Esophagus (tissue), 2 donors: ENCODE measurements around the gene IL36G. TPM values are rescaled to one million over a fixed set of nuclear protein-coding genes. Genes with fewer than 3 reads are reported as not detected.

Source experiments
- H3K27ac ChIP-seq, 2 donors: one replicate each; pipeline ENCODE4 v1.5.1; 2013; ENCODE audit warnings: low read depth in 2 of 2, mild to moderate bottlenecking in 2 of 2, inconsistent platforms in 1 of 2, low read length in 1 of 2, moderate library complexity in 1 of 2
- H3K27me3 ChIP-seq, 2 donors: one replicate each; pipeline ENCODE4 v1.6.1; 2013; ENCODE audit warnings: low read length in 2 of 2, control low read depth in 1 of 2, mild to moderate bottlenecking in 1 of 2; ENCODE audit not compliant: insufficient read depth in 2 of 2, control insufficient read depth in 1 of 2
- H3K36me3 ChIP-seq, 2 donors: one replicate each; pipeline ENCODE4 v1.6.1; 2013; ENCODE audit warnings: low read length in 1 of 2; ENCODE audit not compliant: control insufficient read depth in 2 of 2, insufficient read depth in 2 of 2
- H3K4me1 ChIP-seq, 2 donors: one replicate each; pipeline ENCODE4 v1.6.1; 2013; ENCODE audit warnings: low read length in 1 of 2; ENCODE audit not compliant: control insufficient read depth in 2 of 2, insufficient read depth in 2 of 2
- H3K4me3 ChIP-seq, 2 donors: one replicate each; pipeline ENCODE4 v1.5.1; 2013; ENCODE audit warnings: low read length in 2 of 2, mild to moderate bottlenecking in 2 of 2, low read depth in 1 of 2, moderate library complexity in 1 of 2
- H3K9me3 ChIP-seq, 2 donors: one replicate each; pipeline ENCODE4 v1.6.1; 2013; ENCODE audit warnings: mild to moderate bottlenecking in 2 of 2, low read depth in 1 of 2, low read length in 1 of 2, moderate library complexity in 1 of 2; ENCODE audit not compliant: control insufficient read depth in 2 of 2, insufficient read depth in 1 of 2
- WGBS, 2 donors: extraction: QIAGEN DNeasy Blood & Tissue Kit; methylation state at CpG; one replicate each; pipeline ENCODE4 v1.1.7; 2013; 5-methylcytosine and 5-hydroxymethylcytosine counted together
- polyA plus RNA-seq, 2 donors: library from polyadenylated mRNA; stranded (reverse); fragments of 200-250 nt; gene quantifications; one replicate each; pipeline ENCODE4 v1.2.3, GENCODE V29; 2013
- donor health status: healthy with polysubstance abuse.
- donor health status: Bipolar disorder and iron deficiency.

IL36G gene
- polyA plus RNA-seq, 2 donors: 6.2 to 54.5 TPM

- Histone ChIP-seq H3K27me3 (no peaks in the 10 kb centered on the region), H3K9me3 (no peaks in the 10 kb centered on the region), H3K36me3 (no peaks in the 10 kb centered on the region), H3K4me1 (no peaks in the 10 kb centered on the region), H3K4me3 (no peak overlapping the region), H3K27ac (no peak overlapping the region)
- WGBS, 2 donors: 93 to 99% methylated on average over 1 of the region's 1 CpG
Measured at GRCh38 chr2:113011108-113011507, 33.3 kb downstream of the IL36G start.

DNA sequence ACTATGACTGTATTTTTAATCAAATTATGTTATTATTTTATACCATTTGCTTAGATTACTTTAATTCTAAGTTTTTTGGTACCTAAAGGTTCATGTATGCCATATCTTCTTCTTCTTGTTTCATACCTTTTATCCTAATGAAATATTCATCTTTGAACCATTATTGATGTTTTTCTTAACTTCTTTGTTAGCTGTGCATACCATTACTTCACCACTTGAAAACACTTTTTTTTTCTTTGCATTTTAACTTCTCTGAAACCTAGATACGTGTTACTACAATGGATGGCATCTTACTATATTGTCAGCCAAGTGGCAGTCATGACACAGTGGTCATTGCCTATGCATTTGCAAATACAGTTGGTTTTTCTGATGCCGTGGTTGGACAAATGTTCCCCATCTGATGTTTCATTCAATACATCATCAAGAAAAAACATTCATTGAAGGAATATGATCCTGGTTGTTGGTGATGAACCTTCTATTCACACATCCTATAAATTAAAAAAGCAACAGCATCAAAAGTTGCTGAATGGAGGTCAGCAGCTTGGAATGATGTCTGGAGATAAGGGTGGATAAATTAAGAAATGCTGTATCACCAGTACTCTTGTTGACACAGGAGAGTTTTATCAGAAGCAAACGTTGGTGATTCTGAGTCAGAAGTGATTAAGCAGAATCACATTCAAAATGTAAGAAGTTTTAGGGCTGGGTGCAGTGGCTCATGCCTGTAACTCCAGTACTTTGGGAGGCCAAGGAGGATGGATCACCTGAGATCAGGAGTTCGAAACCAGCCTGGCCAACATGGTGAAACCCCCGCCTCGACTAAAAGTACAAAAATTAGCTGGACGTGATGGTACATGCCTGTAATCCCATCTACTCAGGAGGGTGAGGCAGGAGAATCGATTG lies 34.9 kb downstream of the IL36G start:
- H3K4me3 ChIP-seq: no peak overlapping the region
- 71 to 73% methylated on average over 8 of the region's 8 CpGs for WGBS, 2 donors
- no peaks in the 10 kb centered on the region for H3K36me3 ChIP-seq
- H3K4me1 ChIP-seq: no peaks in the 10 kb centered on the region
- no peak overlapping the region for H3K27ac ChIP-seq
- H3K27me3 ChIP-seq: no peaks in the 10 kb centered on the region
- no peaks in the 10 kb centered on the region for H3K9me3 ChIP-seq

GRCh38 chr2:113013336-113013661 lies 35.5 kb downstream of the IL36G start:
- Histone ChIP-seq H3K4me1 (no peaks in the 10 kb centered on the region), H3K27me3 (no peaks in the 10 kb centered on the region), H3K27ac (no peak overlapping the region), H3K4me3 (no peak overlapping the region), H3K9me3 (no peaks in the 10 kb centered on the region), H3K36me3 (no peaks in the 10 kb centered on the region)
- 75 to 79% methylated on average over 3 of the region's 3 CpGs for WGBS, 2 donors

- no peak overlapping the region for H3K27ac ChIP-seq
- no peak overlapping the region for H3K4me3 ChIP-seq
- no peaks in the 10 kb centered on the region for H3K27me3 ChIP-seq
- WGBS, 2 donors: 97 to 99% methylated on average over 2 of the region's 2 CpGs
- H3K36me3 ChIP-seq: no peaks in the 10 kb centered on the region
- H3K4me1 ChIP-seq: no peaks in the 10 kb centered on the region
- H3K9me3 ChIP-seq: no peaks in the 10 kb centered on the region
Measured at GRCh38 chr2:113014067-113014466, 36.3 kb downstream of the IL36G start.

GRCh38 chr2:113015042-113015441 lies 37.2 kb downstream of the IL36G start:
- H3K9me3 ChIP-seq: no peaks in the 10 kb centered on the region
- WGBS, 2 donors: 67 to 72% methylated on average over 1 of the region's 1 CpG
- no peak overlapping the region for H3K27ac ChIP-seq
- no peaks in the 10 kb centered on the region for H3K27me3 ChIP-seq
- H3K36me3 ChIP-seq: no peaks in the 10 kb centered on the region
- H3K4me3 ChIP-seq: no peak overlapping the region
- no peaks in the 10 kb centered on the region for H3K4me1 ChIP-seq

DNA sequence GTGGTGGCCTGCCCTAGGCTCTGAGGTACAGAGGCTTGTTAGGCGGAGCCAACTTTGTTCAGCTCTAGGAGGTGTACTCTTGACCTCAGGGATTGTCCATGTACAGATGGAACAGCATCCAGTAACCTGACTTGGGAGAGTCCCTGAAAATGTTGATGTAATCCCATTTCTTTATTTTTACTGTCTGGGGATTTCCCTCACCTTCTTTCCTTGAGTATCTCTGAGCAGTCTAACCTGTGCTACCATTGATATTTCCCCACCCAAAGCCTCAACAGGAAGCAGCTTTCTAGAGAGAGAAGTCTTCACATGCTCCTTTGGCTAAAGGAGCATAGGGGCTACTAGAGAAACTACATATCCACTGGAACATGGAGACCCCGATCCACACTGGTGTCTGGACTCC lies 37.8 kb downstream of the IL36G start:
- Histone ChIP-seq H3K36me3 (no peaks in the 10 kb centered on the region), H3K27ac (no peak overlapping the region), H3K4me3 (no peak overlapping the region), H3K9me3 (no peaks in the 10 kb centered on the region), H3K4me1 (no peaks in the 10 kb centered on the region), H3K27me3 (no peaks in the 10 kb centered on the region)
- WGBS, 2 donors: 88 to 90% methylated on average over 2 of the region's 2 CpGs

DNA sequence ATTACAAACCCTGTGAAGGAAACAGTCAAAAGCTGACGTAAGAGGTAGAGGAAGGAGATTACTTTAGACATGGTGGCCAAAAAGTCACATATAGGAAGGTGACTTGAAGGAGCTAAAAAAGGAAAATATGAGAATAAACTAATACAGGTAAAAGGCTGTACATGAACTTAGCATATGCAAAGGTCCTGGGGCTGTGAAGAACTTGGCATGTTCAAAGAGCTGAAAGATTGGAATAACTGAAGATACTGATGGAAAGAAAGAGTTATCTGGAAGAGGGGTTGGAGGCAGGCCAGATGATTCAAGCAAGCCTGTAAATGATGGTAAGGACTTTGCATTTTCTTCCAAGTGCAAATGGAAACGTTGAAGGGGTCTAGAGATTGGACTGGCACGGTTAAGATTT lies 40.7 kb downstream of the IL36G start:
- no peaks in the 10 kb centered on the region for H3K9me3 ChIP-seq
- no peak overlapping the region for H3K4me3 ChIP-seq
- H3K36me3 ChIP-seq: no peaks in the 10 kb centered on the region
- H3K27me3 ChIP-seq: no peaks in the 10 kb centered on the region
- H3K27ac ChIP-seq: no peak overlapping the region
- 69 to 82% methylated on average over 3 of the region's 3 CpGs for WGBS, 2 donors
- no peaks in the 10 kb centered on the region for H3K4me1 ChIP-seq

- Histone ChIP-seq H3K4me1 (no peaks in the 10 kb centered on the region), H3K27ac (no peak overlapping the region), H3K27me3 (peaks cover 3 to 4% of the 10 kb centered on the region in 2 donors), H3K9me3 (no peaks in the 10 kb centered on the region), H3K36me3 (no peaks in the 10 kb centered on the region), H3K4me3 (no peak overlapping the region)
- WGBS, 2 donors: 55 to 66% methylated on average over 4 of the region's 4 CpGs
Measured at GRCh38 chr2:113021312-113021711, 43.5 kb downstream of the IL36G start.

GRCh38 chr2:113024764-113025163 lies 47.0 kb downstream of the IL36G start:
- H3K4me1 ChIP-seq: no peaks in the 10 kb centered on the region
- H3K36me3 ChIP-seq: no peaks in the 10 kb centered on the region
- H3K27ac ChIP-seq: no peak overlapping the region
- no peaks in the 10 kb centered on the region for H3K9me3 ChIP-seq
- 81 to 93% methylated on average over 2 of the region's 2 CpGs for WGBS, 2 donors
- peaks cover 3 to 4% of the 10 kb centered on the region in 2 donors for H3K27me3 ChIP-seq
- H3K4me3 ChIP-seq: no peak overlapping the region

GRCh38 chr2:113025737-113026136 lies 47.9 kb downstream of the IL36G start:
- Histone ChIP-seq H3K4me3 (no peak overlapping the region), H3K4me1 (no peaks in the 10 kb centered on the region), H3K9me3 (no peaks in the 10 kb centered on the region), H3K27ac (no peak overlapping the region), H3K36me3 (no peaks in the 10 kb centered on the region), H3K27me3 (peaks cover 3 to 4% of the 10 kb centered on the region in 2 donors)
- 50 to 52% methylated on average over 2 of the region's 2 CpGs for WGBS, 2 donors
